Spleen (tissue), 7 donors: ENCODE data around the gene MYB.

ENCODE experiments used
- POLR2A ChIP-seq, 3 donors: fragments of 450-650 bp; IDR thresholded peaks; one replicate each; pipeline ENCODE4 v1.5.1; 2017; ENCODE audit warnings: antibody characterized with exemption in 3 of 3, mild to moderate bottlenecking in 1 of 3
- POLR2AphosphoS5 ChIP-seq, 3 donors: sonication (generic); formaldehyde crosslinking; IDR thresholded peaks; one replicate each; pipeline ENCODE4 v1.5.1; 2017; ENCODE audit warnings: antibody characterized with exemption in 3 of 3
- TF ChIP-seq, protein P1 (sequence below), 11 experiments: fragments of 200-600 bp in 7 of 11; fragments of 450-650 bp in 4 of 11; sonication (generic) in 4 of 11; IDR thresholded peaks in 8 of 11; conservative IDR thresholded peaks in 3 of 11; 1 replicate in 7 of 11; 2 replicates in 4 of 11; pipeline versions ENCODE4 v1.4.0 to v1.8.0; 2016 to 2021; ENCODE audit warnings: antibody characterized with exemption in 11 of 11, inconsistent platforms in 4 of 11, mild to moderate bottlenecking in 1 of 11
- donor health status: DM: no; HTN: no; CAD: no; lungs with moderate emphysema.
- donor health status: DM: no; HTN: no; CAD: no.
- donor health status: DM: no; HTN: no; CAD: no.

DNA sequence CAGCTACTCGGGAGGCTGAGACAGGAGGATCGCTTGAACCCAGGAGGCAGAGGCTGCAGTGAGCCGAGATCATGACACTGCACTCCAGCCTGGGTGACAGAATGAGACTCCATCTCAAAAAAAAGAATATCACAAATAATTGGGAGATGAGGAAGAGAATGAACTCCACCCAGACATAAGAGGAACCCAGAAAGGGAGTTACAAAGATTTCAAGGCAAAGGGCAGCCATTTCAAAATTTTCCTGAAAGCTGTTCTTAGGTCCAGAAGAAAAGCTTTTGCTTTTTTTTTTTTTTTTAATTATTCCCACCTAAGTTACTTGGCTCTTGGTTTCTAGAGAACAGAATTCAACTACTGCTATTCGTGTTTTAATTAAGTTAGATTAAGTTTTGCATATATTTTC is 23.8 kb downstream of the MYB start:
- TF ChIP-seq POLR2AphosphoS5 (IDR thresholded peaks at IDR 0.05) (no peak), POLR2A (IDR thresholded peaks at IDR 0.05) (no peak)
- TF ChIP-seq, protein P1, sequence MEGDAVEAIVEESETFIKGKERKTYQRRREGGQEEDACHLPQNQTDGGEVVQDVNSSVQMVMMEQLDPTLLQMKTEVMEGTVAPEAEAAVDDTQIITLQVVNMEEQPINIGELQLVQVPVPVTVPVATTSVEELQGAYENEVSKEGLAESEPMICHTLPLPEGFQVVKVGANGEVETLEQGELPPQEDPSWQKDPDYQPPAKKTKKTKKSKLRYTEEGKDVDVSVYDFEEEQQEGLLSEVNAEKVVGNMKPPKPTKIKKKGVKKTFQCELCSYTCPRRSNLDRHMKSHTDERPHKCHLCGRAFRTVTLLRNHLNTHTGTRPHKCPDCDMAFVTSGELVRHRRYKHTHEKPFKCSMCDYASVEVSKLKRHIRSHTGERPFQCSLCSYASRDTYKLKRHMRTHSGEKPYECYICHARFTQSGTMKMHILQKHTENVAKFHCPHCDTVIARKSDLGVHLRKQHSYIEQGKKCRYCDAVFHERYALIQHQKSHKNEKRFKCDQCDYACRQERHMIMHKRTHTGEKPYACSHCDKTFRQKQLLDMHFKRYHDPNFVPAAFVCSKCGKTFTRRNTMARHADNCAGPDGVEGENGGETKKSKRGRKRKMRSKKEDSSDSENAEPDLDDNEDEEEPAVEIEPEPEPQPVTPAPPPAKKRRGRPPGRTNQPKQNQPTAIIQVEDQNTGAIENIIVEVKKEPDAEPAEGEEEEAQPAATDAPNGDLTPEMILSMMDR (IDR thresholded peaks at IDR 0.05 in 8 of 11, conservative IDR thresholded peaks at IDR 0.05 in 3 of 11), result no peak
